D721Med (cell line): ENCODE measurements around the gene ME3.
A peak's percentile ranks its signal among the peaks of the same experiment; 100 is the strongest.

Source experiments
- DNase-seq: peaks from one replicate; pipeline ENCODE4 v3.0.0; 2011; ENCODE audit warnings: low spot score; ENCODE audit not compliant: insufficient read length
- FAIRE-seq: peaks from 2 replicates; lab custom pipeline; 2011; peaks lifted over from hg19 to GRCh38; lab: Jason Lieb, UNC
- CTCF ChIP-seq: IDR thresholded peaks from 2 replicates; pipeline ENCODE4 v1.5.1; 2012; ENCODE audit warnings: mild to moderate bottlenecking, control low read depth; ENCODE audit not compliant: insufficient read depth; ENCODE audit errors: missing control alignments

Gene ME3

GRCh38 chr11:86673872-86674750 lies 1.7 kb upstream of the ME3 start:
- DNase-seq, result no peak
- no peak for TF ChIP-seq CTCF
- no peak for FAIRE-seq

- TF ChIP-seq CTCF, result no peak
- FAIRE-seq (no peak), DNase-seq (no peak)
These were observed 833 bp upstream of the ME3 start for GRCh38 chr11:86673055-86673843.

- FAIRE-seq (no peak), DNase-seq (no peak)
- TF ChIP-seq CTCF, result no peak
These were observed 847 bp downstream of the ME3 start for GRCh38 chr11:86671531-86672006.

- DNase-seq (no peak), FAIRE-seq (no peak)
- no peak for TF ChIP-seq CTCF
These were observed 1.5 kb downstream of the ME3 start for GRCh38 chr11:86670911-86671310.

GRCh38 chr11:86670181-86670580 lies 2.2 kb downstream of the ME3 start:
- TF ChIP-seq CTCF, result no peak
- FAIRE-seq (no peak), DNase-seq (no peak)

GRCh38 chr11:86669424-86669823 lies 3.0 kb downstream of the ME3 start:
- DNase-seq (no peak), FAIRE-seq (peak; percentile 53)

More at GRCh38 chr11:86669424-86669823, 3.0 kb downstream of the ME3 start:
- TF ChIP-seq CTCF, result no peak
